GM08714 (cell line): ENCODE results near the gene SLC18A3.

Experiments
- H3K4me3 ChIP-seq: fragments of 200-500 bp; sonication (Bioruptor generic); 2 replicates; pipeline ENCODE4 v1.5.1; 2014; ENCODE audit warnings: mild to moderate bottlenecking, low read length, inconsistent platforms
- ZNF274 ChIP-seq: IDR thresholded peaks from 2 replicates; pipeline ENCODE4 v1.6.1; 2012; ENCODE audit warnings: mild to moderate bottlenecking, low read depth, low read length

The SLC18A3 gene

GRCh38 chr10:49643241-49644034 is 33.3 kb downstream of the SLC18A3 start:
- TF ChIP-seq ZNF274: no peak
- no peak overlapping the region for H3K4me3 ChIP-seq

GRCh38 chr10:49644035-49644646 is 34.0 kb downstream of the SLC18A3 start:
- H3K4me3 ChIP-seq: no peak overlapping the region
- TF ChIP-seq ZNF274: no peak

- TF ChIP-seq ZNF274: no peak
- H3K4me3 ChIP-seq: no peak overlapping the region
Measured at GRCh38 chr10:49645417-49645816, 35.3 kb downstream of the SLC18A3 start.

GRCh38 chr10:49645871-49646870 is 36.1 kb downstream of the SLC18A3 start:
- no peak for TF ChIP-seq ZNF274
- H3K4me3 ChIP-seq: no peak overlapping the region

GRCh38 chr10:49647554-49647953 is 37.4 kb downstream of the SLC18A3 start:
- H3K4me3 ChIP-seq: no peak overlapping the region
- TF ChIP-seq ZNF274: no peak

GRCh38 chr10:49647985-49648795 is 38.1 kb downstream of the SLC18A3 start:
- no peak overlapping the region for H3K4me3 ChIP-seq
- TF ChIP-seq ZNF274: no peak

- TF ChIP-seq ZNF274: no peak
- no peak overlapping the region for H3K4me3 ChIP-seq
Measured at GRCh38 chr10:49649294-49649693, 39.2 kb downstream of the SLC18A3 start.

GRCh38 chr10:49649936-49650723 is 40.0 kb downstream of the SLC18A3 start:
- no peak for TF ChIP-seq ZNF274

GRCh38 chr10:49650724-49651034 is 40.6 kb downstream of the SLC18A3 start:
- no peak overlapping the region for H3K4me3 ChIP-seq
- TF ChIP-seq ZNF274: no peak

More at GRCh38 chr10:49649936-49650723, 40.0 kb downstream of the SLC18A3 start:
- H3K4me3 ChIP-seq: no peak overlapping the region

- no peak for TF ChIP-seq ZNF274
- no peak overlapping the region for H3K4me3 ChIP-seq
Measured at GRCh38 chr10:49651039-49651835, 41.1 kb downstream of the SLC18A3 start.

- H3K4me3 ChIP-seq: no peak overlapping the region
- no peak for TF ChIP-seq ZNF274
Measured at GRCh38 chr10:49651917-49652316, 41.8 kb downstream of the SLC18A3 start.
